HG03457 (cell line): ENCODE results near the gene IRGM.

Experiments used
- ATAC-seq: cut with Tn5 transposase; IDR thresholded peaks from one replicate; pipeline ENCODE4 v1.9.1; 2021; ENCODE audit warnings: moderate number of reproducible peaks; ENCODE audit not compliant: unreplicated experiment

IRGM gene

DNA sequence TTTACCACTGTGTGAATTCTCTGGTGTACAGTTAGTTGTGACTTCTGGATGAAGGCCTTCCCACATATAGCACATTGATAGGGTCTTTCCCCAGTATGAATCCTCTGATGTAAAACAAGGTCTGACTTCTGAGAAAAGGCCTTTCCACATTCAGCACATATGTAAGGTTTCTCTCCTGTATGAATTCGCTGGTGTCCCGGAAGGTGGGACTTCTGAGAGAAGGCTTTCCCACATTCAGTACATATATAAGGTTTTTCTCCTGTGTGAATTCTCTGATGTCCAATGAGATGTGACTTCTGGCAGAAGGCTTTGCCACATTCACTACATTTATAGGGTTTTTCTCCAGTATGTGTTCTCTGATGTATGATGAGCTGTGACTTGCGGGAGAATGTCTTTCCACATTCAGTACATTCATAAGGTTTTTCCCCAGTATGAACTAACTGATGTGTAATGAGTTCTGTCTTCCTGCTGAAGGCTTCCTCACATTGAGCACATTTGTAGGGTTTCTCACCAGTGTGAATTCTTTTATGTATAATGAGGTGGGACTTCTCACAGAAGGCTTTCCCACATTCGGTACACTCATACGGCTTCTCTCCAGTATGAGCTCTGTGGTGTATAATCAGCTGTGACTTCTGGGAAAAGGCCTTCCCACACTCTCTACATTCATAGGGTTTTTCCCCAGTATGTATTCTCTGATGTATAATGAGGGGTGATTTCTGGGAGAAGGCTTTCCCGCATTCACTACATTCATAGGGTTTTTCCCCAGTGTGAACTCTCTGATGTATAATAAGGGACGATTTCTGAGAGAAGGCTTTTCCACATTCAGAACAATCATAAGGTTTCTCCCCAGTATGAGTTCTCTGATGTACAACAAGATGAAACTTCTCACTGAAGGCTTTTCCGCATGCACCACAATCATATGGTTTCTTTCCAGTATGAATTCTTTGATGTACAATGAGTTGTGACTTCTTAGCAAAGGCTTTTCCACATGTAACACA, 49.4 kb downstream of the IRGM start:
- no peak for ATAC-seq
